ENCODE measurements around the gene TMEM169.

DNA sequence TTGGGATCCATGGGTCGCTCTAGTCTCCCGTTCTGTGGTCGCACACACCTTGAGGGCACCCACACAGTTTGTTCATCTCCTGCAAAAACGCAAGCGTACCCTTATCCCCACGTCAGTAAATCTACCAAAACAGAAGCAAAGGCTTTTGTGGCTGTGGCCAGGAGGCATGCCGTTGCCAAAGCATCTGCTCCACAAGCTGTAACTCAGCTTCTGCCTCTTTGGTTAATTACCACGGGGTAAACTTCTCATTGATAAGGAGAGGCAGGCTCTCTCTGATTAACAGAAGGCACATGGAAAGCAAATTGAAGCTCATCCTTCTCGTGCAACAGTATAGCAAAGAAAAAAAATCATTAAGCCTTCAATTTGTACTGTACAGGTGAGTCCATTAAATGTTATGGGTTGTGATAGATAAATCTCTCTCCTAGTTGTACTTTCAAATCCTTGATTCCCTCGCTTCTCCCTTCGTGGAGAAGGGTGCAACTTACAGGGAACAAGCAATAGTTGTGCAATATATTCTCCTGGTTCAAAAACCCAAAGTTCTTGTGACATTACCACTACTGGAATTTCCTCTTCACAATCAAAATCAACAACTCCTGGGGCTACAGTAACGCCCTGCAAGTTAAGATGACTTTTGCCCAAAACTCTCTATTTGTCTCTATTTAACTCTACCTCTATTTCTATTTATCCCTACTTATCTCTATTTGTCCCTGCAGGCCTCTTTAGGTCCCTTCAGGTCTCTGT lies 10.4 kb upstream of the TMEM169 start:
- no peak for TF ChIP-seq POLR2AphosphoS5 (IDR thresholded peaks at IDR 0.05)
- TF ChIP-seq, protein P1, sequence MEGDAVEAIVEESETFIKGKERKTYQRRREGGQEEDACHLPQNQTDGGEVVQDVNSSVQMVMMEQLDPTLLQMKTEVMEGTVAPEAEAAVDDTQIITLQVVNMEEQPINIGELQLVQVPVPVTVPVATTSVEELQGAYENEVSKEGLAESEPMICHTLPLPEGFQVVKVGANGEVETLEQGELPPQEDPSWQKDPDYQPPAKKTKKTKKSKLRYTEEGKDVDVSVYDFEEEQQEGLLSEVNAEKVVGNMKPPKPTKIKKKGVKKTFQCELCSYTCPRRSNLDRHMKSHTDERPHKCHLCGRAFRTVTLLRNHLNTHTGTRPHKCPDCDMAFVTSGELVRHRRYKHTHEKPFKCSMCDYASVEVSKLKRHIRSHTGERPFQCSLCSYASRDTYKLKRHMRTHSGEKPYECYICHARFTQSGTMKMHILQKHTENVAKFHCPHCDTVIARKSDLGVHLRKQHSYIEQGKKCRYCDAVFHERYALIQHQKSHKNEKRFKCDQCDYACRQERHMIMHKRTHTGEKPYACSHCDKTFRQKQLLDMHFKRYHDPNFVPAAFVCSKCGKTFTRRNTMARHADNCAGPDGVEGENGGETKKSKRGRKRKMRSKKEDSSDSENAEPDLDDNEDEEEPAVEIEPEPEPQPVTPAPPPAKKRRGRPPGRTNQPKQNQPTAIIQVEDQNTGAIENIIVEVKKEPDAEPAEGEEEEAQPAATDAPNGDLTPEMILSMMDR (IDR thresholded peaks at IDR 0.05), result no peak

Measured in transverse colon (tissue), 4 donors.